GM12878 (cell line): ENCODE measurements around the gene SENP5. TPM values are rescaled to one million over a fixed set of nuclear protein-coding genes. Genes with fewer than 3 reads are reported as not detected.

Experiments
- ATAC-seq: fragments of 200-7000 bp; cut with Tn5 transposase; 3 replicates; pipeline ENCODE4 v1.9.1; 2020; ENCODE audit warnings: mild to moderate bottlenecking, moderate library complexity
- BruUV-seq: library from RNA; stranded (reverse); fragments of 400-500 nt; replicated peaks from 2 replicates; lab custom pipeline; 2021; lab: Mats Ljungman, UMichigan
- CTCF ChIA-PET: fragments of 300-600 bp; sonication (Branson Sonifier 250); formaldehyde crosslinking; extraction: SDS; loops from one replicate; lab custom pipeline; 2021; ENCODE audit warnings: inconsistent platforms; lab: Yijun Ruan, JAX
- POLR2A ChIA-PET: fragments of 350-600 bp; formaldehyde crosslinking; extraction: SDS; loops from one replicate; lab custom pipeline; 2021; ENCODE audit warnings: inconsistent platforms; lab: Charles Lee
- RAD21 ChIA-PET: fragments of 300-600 bp; sonication (Branson Sonifier 250); formaldehyde crosslinking; loops from one replicate; lab custom pipeline; 2023; ENCODE audit warnings: antibody characterized with exemption; ENCODE audit not compliant: unreplicated experiment; lab: Charles Lee
- SMC1A ChIA-PET: fragments of 300-600 bp; sonication (Branson Sonifier 250); formaldehyde crosslinking; loops from one replicate; lab custom pipeline; 2023; ENCODE audit not compliant: unreplicated experiment, uncharacterized antibody; lab: Charles Lee
- DNase-seq: peaks from one replicate; pipeline ENCODE4 v3.0.0-alpha.2; 2011; ENCODE audit warnings: low read depth, low spot score
- FAIRE-seq: peaks from 3 replicates; lab custom pipeline; 2011; peaks lifted over from hg19 to GRCh38; lab: Jason Lieb, UNC
- H2AFZ ChIP-seq: 2 replicates; pipeline ENCODE4 v1.6.0; 2011; ENCODE audit warnings: low read depth, low read length, control low read depth; ENCODE audit not compliant: control insufficient read depth
- H3K27ac ChIP-seq: 2 replicates; pipeline ENCODE4 v1.5.1; 2011; ENCODE audit warnings: control low read depth; ENCODE audit not compliant: control insufficient read depth, insufficient read depth
- H3K27me3 ChIP-seq, 2 experiments: replicated peaks in 1 of 2; 2 replicates each; pipeline versions ENCODE4 v1.6.0 to v1.6.1; 2011; ENCODE audit warnings: low read length in 1 of 2; ENCODE audit not compliant: control insufficient read depth in 2 of 2, insufficient read depth in 2 of 2
- H3K36me3 ChIP-seq, 2 experiments: 2 replicates each; pipeline ENCODE4 v1.5.1; 2011; ENCODE audit warnings: low read length in 1 of 2; ENCODE audit not compliant: control insufficient read depth in 2 of 2, insufficient read depth in 2 of 2
- H3K4me1 ChIP-seq: 2 replicates; pipeline ENCODE4 v1.6.1; 2011; ENCODE audit warnings: mild to moderate bottlenecking, low read length, moderate library complexity, mixed read lengths; ENCODE audit not compliant: control insufficient read depth, insufficient read depth
- H3K4me2 ChIP-seq: 2 replicates; pipeline ENCODE4 v1.6.0; 2011; ENCODE audit warnings: control low read depth; ENCODE audit not compliant: control insufficient read depth, insufficient read depth
- H3K4me3 ChIP-seq: fragments of 200-600 bp; sonication (generic); 2 replicates; pipeline ENCODE4 v1.5.1; 2016
- H3K79me2 ChIP-seq: 2 replicates; pipeline ENCODE4 v1.6.0; 2011; ENCODE audit warnings: low read length; ENCODE audit not compliant: control insufficient read depth, insufficient read depth
- H3K9ac ChIP-seq: 2 replicates; pipeline ENCODE4 v1.8.0; 2011; ENCODE audit warnings: low read length, control low read depth, mixed read lengths; ENCODE audit not compliant: control insufficient read depth, insufficient read depth
- H3K9me3 ChIP-seq: replicated peaks from 3 replicates; pipeline ENCODE4 v1.5.1; 2011; ENCODE audit warnings: mild to moderate bottlenecking, low read length; ENCODE audit not compliant: control insufficient read depth, insufficient read depth
- H4K20me1 ChIP-seq: 2 replicates; pipeline ENCODE4 v1.6.0; 2011; ENCODE audit not compliant: control insufficient read depth, insufficient read depth
- BCL3 ChIP-seq: IDR thresholded peaks from 2 replicates; pipeline ENCODE4 v1.6.1; 2011; ENCODE audit warnings: borderline replicate concordance, low read depth, mild to moderate bottlenecking, moderate library complexity, low read length; ENCODE audit not compliant: insufficient read depth, poor library complexity, severe bottlenecking
- CREM ChIP-seq: IDR thresholded peaks from 2 replicates; pipeline ENCODE4 v1.6.1; 2014; ENCODE audit warnings: antibody characterized with exemption, low read depth
- FOXK2 ChIP-seq: fragments of 450-650 bp; IDR thresholded peaks from 2 replicates; pipeline ENCODE4 v1.6.1; 2017; ENCODE audit warnings: mild to moderate bottlenecking, moderate library complexity
- FOXM1 ChIP-seq: IDR thresholded peaks from 2 replicates; pipeline ENCODE4 v1.6.1; 2012; ENCODE audit warnings: low read depth, mild to moderate bottlenecking, inconsistent platforms, low read length, moderate library complexity
- KDM1A ChIP-seq: fragments of 200-600 bp; sonication (generic); IDR thresholded peaks from 2 replicates; pipeline ENCODE4 v1.6.1; 2016; ENCODE audit warnings: borderline replicate concordance
- NFXL1 ChIP-seq: fragments of 450-650 bp; IDR thresholded peaks from 2 replicates; pipeline ENCODE4 v1.6.1; 2017; ENCODE audit warnings: antibody characterized with exemption, mild to moderate bottlenecking, borderline replicate concordance
- RELA ChIP-seq: fragments of 450-650 bp; IDR thresholded peaks from 2 replicates; pipeline ENCODE4 v1.8.0; 2014; ENCODE audit warnings: borderline replicate concordance; ENCODE audit not compliant: partially characterized antibody
- SREBF2 ChIP-seq: IDR thresholded peaks from 2 replicates; pipeline ENCODE4 v1.6.1; 2012; ENCODE audit warnings: mild to moderate bottlenecking, low read length
- SRF ChIP-seq, 2 experiments: IDR thresholded peaks; 2 replicates each; pipeline ENCODE4 v1.6.1; 2011; ENCODE audit warnings: low read depth in 2 of 2, low read length in 2 of 2, mild to moderate bottlenecking in 1 of 2, moderate library complexity in 1 of 2
- WGBS: methylation state at CpG from one replicate; pipeline ENCODE4 v1.1.6; 2016; ENCODE audit warnings: low lambda C conversion rate; ENCODE audit not compliant: insufficient replicate concordance, insufficient coverage; ENCODE audit errors: missing lambda C conversion rate; 5-methylcytosine and 5-hydroxymethylcytosine counted together
- in situ Hi-C: fragments of 300-500 bp; cut with MboI; formaldehyde crosslinking; loops from 9 replicates; pipeline ENCODE4 v1.14.3; 2018; ENCODE audit warnings: mixed read lengths
- intact Hi-C: fragments of 100-400 bp; cut with micrococcal nuclease; formaldehyde crosslinking; loops from one replicate; pipeline ENCODE4 v1.14.2; 2022; ENCODE audit not compliant: unreplicated experiment
- polyA plus RNA-seq, 11 experiments: library from polyadenylated mRNA; depleted of rRNA in 4 of 11; unstranded in 6 of 11; stranded (reverse) in 5 of 11; fragments of >200 nt; fragmentation: Nextera tagmentation in 4 of 11; fragmentation: Illumina TruSeq in 1 of 11; extraction: Ambion mirVana in 4 of 11; extraction: Trizol in 1 of 11; gene quantifications; 1 replicate in 1 of 11; 2 replicates in 10 of 11; pipeline versions ENCODE4 v1.2.1 to v1.2.3, GENCODE V29; 2011 to 2016; ENCODE audit warnings: inconsistent platforms in 2 of 11, missing spikeins in 2 of 11, low read depth in 1 of 11
- total RNA-seq, 4 experiments: library from RNA; depleted of rRNA in 3 of 4; stranded (reverse); fragments of >200 nt in 3 of 4; fragmentation: Illumina TruSeq in 1 of 4; extraction: Trizol in 1 of 4; gene quantifications; 2 replicates each; pipeline versions ENCODE4 v1.2.1 to v1.2.3, GENCODE V29; 2013 to 2021

SENP5 gene
- total and polyA plus RNA-seq, 10 of the 15 experiments (the other 5 are each of a cell fraction or from before 2014, with no cell fraction given), result 6.4 to 28.4 (median 15.6) TPM

GRCh38 chr3:196916995-196917394 is 49.3 kb downstream of the SENP5 start:
- RAD21 ChIA-PET, result no interaction called here
- H3K4me1 ChIP-seq, result peaks cover 4% of the 10 kb centered on the region; the same call in 1 of the 2 replicates
- ATAC-seq, result no peak
- no TSS peak for BruUV-seq
- H3K79me2 ChIP-seq, result no peaks in the 10 kb centered on the region
- no peak overlapping the region for H3K4me3 ChIP-seq
- in situ Hi-C loops, result no loop called here
- no peak for FAIRE-seq
- no peak for DNase-seq
- intact Hi-C loops, result no loop called here
- TF ChIP-seq SRF (IDR thresholded peaks at IDR 0.05; ENCODE audit: low read depth in 2 of 2, low read length in 2 of 2), result no peak
- no peak for TF ChIP-seq CREM
- TF ChIP-seq NFXL1, result no peak
- no peak for TF ChIP-seq FOXK2
- no peak for TF ChIP-seq BCL3
- no peak for TF ChIP-seq FOXM1
- no peak for TF ChIP-seq SREBF2
- TF ChIP-seq RELA, result no peak
- TF ChIP-seq KDM1A, result no peak
- TF ChIP-seq, all 136 proteins: peak for 0
- WGBS, result 100% methylated on average over 3 of the region's 3 CpGs
- H3K27me3 ChIP-seq, result no peaks in the 10 kb centered on the region
- peaks cover 2 to 7% of the 10 kb centered on the region in 2 experiments; a peak in 3 of 4 replicates for H3K36me3 ChIP-seq
- H3K27ac ChIP-seq, result no peak overlapping the region
- ChIA-PET CTCF (no interaction called here), SMC1A (interaction anchor here (0.6 kb wide), 1 partner anchor 160 kb away, joined by 4 read pairs; no protein-coding TSS in a partner anchor), POLR2A (no interaction called here)
- no peak overlapping the region for H2AFZ ChIP-seq
- no peaks in the 10 kb centered on the region; the same call in 2 of the 3 replicates for H3K9me3 ChIP-seq
- H3K9ac ChIP-seq, result no peak overlapping the region
- H4K20me1 ChIP-seq, result no peaks in the 10 kb centered on the region
- H3K4me2 ChIP-seq, result no peak overlapping the region
